HuH-7 (cell line): Measurements from ENCODE around the gene B4GALT4.
A peak's percentile ranks its signal among the peaks of the same experiment; 100 is the strongest.
"Not testable (repeated sequence)": the region's sequence is repeated elsewhere in the genome, so short reads cannot be mapped to it uniquely, and the experiment has no call there.

Experiments used
- DNase-seq: peaks from one replicate; pipeline ENCODE4 v3.0.0; 2011; ENCODE audit warnings: low spot score

The B4GALT4 gene

GRCh38 chr3:119240591-119241434, at the start of gene B4GALT4:
Gene B4GALT4 (minus strand): TSS chr3:119240878. CDS start chr3:119230099, 10,779 bp downstream.
- DNase-seq: peak; percentile 84

- no peak for DNase-seq
Measured at GRCh38 chr3:119289404-119289770, 48.7 kb upstream of the B4GALT4 start.

GRCh38 chr3:119288669-119289403, 48.2 kb upstream of the B4GALT4 start:
- no peak for DNase-seq

GRCh38 chr3:119279584-119280243, 39.0 kb upstream of the B4GALT4 start:
- no peak for DNase-seq

- DNase-seq: no peak
Measured at GRCh38 chr3:119279101-119279554, 38.5 kb upstream of the B4GALT4 start.

GRCh38 chr3:119276680-119277079, 36.0 kb upstream of the B4GALT4 start:
- no peak for DNase-seq

- DNase-seq: not testable (repeated sequence)
Measured at GRCh38 chr3:119270212-119270611, 29.5 kb upstream of the B4GALT4 start.

GRCh38 chr3:119261055-119261454, 20.4 kb upstream of the B4GALT4 start:
- DNase-seq: no peak

GRCh38 chr3:119259821-119260220, 19.1 kb upstream of the B4GALT4 start:
- DNase-seq: no peak

- no peak for DNase-seq
Measured at GRCh38 chr3:119258915-119259314, 18.2 kb upstream of the B4GALT4 start.

GRCh38 chr3:119257654-119258410, 17.2 kb upstream of the B4GALT4 start:
- no peak for DNase-seq

- DNase-seq: no peak
Measured at GRCh38 chr3:119257111-119257510, 16.4 kb upstream of the B4GALT4 start.

GRCh38 chr3:119255214-119255613, 14.5 kb upstream of the B4GALT4 start:
- DNase-seq: no peak

- no peak for DNase-seq
Measured at GRCh38 chr3:119245778-119246177, 5.1 kb upstream of the B4GALT4 start.

GRCh38 chr3:119243712-119244111, 3.0 kb upstream of the B4GALT4 start:
- no peak for DNase-seq

GRCh38 chr3:119243058-119243529, 2.4 kb upstream of the B4GALT4 start:
- not testable (repeated sequence) for DNase-seq

GRCh38 chr3:119242387-119243057, 1.8 kb upstream of the B4GALT4 start:
- not testable (repeated sequence) for DNase-seq

- peak; percentile 79 for DNase-seq
Measured at GRCh38 chr3:119240101-119240590, 532 bp downstream of the B4GALT4 start.

- DNase-seq: no peak
Measured at GRCh38 chr3:119239206-119239820, 1.4 kb downstream of the B4GALT4 start.

- DNase-seq: no peak
Measured at GRCh38 chr3:119238363-119238762, 2.3 kb downstream of the B4GALT4 start.
